Measurements from ENCODE around the gene ZNF786.
A peak's percentile ranks its signal among the peaks of the same experiment; 100 is the strongest.
"Not testable (repeated sequence)": the region's sequence is repeated elsewhere in the genome, so short reads cannot be mapped to it uniquely, and the experiment has no call there.

ZNF786 gene, protein sequence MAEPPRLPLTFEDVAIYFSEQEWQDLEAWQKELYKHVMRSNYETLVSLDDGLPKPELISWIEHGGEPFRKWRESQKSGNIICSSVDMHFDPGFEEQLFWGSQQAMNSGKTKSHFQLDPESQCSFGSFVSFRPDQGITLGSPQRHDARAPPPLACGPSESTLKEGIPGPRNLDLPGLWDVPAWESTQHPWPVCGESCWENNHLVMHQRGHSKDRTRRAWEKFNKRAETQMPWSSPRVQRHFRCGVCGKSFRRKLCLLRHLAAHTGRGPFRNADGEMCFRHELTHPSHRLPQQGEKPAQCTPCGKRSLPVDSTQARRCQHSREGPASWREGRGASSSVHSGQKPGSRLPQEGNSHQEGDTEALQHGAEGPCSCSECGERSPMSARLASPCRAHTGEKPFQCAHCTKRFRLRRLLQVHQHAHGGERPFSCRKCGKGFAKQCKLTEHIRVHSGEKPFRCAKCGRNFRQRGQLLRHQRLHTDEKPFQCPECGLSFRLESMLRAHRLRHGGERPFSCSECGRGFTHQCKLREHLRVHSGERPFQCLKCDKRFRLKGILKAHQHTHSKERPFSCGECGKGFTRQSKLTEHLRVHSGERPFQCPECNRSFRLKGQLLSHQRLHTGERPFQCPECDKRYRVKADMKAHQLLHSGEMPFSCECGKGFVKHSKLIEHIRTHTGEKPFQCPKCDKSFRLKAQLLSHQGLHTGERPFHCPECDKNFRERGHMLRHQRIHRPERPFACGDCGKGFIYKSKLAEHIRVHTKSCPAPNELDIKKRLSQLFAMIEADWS

DNA sequence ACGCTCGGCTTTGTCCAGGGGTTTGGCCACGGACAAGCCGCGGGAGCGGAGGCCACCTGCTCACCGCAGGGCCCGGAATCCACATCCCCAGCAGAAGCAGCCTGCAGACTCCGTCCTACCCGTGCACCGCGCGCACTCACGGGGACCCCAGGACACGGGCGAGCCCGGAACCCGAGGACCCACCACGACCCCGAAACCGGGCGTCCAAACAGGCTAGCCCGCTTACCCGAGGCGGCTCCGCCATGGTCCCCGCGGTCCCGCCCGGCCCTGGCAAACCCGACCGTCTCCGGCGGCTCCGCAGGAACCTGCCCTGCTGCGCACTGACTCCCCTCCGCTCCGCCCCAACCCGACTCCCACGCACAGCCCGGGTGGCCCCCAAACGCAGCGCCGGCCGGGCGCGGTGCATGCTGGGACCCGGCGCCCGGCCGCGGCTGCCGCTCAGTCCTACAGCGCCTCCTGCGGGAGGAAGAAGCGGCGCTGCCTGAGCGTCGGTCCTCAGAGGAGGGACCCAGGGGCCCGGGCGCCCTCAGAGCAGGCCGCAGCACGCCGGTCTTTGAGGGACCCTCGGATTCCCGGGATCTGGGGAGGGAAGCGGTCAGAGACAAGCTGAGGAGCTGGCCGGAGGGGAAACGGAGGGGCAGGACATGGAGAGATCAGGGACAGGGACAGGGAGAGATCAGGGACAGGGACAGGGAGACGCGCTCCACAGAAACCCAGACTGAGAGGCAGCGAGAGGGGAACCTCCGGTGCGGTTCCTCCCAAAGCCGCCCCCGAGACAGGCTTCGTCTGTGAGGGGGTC lies at the start of gene ZNF786:
ZNF786 (minus strand) TSS at position 322 of the 799 bp plus-strand sequence; CDS start at position 244, 78 bp downstream.
- peak; percentile 73 for DNase-seq

DNA sequence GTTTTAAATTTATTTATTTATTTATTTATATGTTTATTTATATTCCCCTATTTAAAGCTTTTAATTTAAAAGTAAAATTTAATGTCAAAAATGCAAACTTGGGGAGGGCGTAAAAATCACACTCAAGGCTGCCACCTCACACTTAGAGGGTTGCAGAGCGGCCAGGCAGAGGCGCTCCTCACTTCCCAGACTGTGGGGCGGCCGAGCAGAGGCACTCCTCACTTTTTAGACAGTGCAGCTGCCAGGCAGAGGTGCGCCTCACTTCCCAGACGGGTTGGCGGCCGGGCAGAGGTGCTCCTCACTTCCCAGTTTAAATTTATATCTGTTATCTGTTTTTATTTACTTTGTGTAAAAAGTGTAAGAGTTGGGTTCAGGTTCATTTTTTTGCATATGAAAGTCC lies 45.6 kb upstream of the ZNF786 start:
- DNase-seq = no peak

DNA sequence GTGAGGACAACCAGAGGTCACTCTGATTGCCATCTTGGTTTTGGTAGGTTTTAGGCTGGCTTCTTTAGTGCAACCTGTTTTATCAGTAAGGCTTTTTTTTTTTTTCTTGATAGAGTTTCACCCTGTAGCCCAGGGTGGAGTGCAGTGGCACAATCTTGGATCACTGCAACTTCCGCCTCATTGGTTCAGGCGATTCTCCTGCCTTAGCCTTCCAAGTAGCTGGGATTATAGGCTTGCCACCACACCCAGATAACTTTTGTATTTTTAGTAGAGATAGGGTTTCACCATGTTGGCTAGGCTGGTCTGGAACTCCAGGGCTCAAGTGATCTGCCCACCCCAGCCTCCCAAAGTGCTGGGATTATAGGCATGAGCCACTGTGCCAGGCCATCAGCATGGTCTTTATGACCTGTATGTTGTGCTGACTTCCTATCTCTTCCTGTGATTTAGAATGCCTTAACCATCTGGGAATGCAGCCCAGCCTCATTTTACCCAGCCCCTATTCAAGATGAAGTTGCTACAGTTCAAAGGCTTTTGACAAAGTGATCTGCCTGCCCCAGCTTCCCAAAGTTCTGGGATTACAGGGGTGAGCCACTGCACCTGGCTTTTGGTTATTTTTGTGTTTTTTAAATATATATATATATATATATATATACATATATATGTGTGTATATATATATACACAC lies 42.7 kb upstream of the ZNF786 start:
- no peak for DNase-seq

DNA sequence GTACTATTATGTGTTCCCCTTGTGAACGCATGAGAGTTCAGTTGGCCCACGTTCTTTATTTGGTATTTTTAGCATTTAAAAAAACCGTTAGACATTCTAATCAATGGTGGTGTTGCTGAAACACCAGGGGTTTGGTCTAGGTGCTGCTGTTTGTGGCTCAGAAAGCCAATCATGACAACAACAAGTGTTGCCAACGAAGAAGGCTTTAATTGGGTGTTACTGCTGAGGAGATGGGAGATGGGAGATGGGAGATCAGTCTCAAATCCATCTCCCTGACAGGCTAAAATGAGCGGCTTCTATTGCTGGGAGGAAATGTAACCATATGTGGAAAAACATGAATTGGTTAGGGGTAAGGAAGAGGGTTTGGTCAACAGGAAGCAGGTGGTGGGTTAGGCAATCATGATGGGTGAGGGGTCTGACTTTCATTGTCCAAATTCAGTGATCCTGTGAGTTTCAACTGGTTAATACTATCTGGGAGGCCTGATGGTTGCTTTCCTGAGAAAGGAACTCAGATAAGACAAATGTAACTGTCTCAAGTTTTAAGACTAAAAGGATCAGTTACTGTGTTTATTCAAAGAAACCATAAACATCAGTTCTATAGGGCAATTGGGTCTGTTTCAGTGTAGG lies 40.2 kb upstream of the ZNF786 start:
- no peak for DNase-seq

DNA sequence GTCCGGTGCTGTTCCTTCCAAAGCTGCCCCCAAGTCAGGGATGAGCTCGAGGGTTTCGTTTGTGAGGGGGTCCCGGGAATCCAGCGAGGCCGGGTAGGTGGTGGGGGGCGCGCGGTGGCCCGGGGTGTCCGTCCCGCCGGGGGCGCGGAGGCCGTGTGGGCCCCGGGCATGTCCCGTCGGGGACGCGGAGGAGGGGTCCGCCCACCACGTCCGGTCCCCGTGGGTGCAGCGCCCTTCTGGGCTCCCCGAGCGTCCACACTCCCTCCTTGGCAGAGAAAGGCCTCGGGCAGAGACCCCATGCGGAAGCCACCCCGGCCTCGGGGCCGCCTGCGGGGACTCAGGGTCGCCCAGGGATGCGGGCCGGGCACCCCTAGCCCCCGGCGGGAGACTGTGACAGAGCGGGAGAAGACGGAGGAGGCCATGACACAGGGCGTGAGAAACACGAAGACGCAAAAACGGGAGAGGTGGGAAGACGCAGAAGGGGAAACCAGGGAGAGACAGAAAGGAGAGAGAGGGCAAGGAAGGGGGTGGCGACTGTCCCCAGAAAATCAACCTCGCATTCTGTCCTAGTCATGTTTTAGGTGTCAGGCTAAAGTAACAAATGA lies 36.2 kb upstream of the ZNF786 start:
- no peak for DNase-seq

DNA sequence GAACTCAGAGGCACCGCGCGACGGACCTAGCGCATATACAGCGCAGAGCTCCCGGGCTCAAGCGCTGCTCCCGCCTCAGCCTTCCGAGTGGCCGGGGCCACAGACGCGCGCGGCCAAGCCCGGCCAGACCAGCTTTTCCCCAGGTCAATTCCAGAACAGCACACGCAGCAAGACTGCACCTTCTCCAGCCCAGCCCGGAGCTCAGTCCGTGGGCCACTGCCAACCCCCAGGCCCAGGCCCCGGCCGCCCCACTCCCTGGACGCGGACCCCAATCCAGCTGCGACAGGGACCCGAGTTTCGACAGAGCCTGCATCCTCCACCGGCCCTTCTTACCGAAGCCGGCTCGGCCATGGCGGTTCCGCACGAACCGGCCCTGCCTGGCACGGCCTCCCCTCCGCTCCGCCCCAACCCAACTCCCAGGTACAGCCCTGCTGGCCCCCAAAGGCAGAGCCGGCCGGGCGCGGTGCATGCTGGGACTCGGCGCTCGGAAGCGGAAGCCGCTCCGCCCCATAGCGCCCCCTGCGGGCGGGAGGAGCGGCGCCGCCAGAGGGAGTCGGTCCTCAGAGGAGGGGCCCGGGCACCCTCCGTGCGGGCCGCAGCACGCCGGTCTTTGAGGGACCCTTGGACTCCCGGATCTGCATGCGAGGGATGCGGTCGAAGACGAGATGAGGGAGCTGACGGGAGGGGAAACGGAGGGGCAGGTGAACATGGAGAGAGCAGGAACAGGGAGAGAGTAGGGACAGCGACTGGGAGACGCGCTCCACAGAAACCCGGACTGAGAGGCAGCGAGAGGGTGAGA lies 35.5 kb upstream of the ZNF786 start, which contains the start of gene ZNF425:
ZNF425 (minus strand) TSS at position 462 of the 799 bp plus-strand sequence; CDS start at position 351, 111 bp downstream.
- peak; percentile 68 for DNase-seq

DNA sequence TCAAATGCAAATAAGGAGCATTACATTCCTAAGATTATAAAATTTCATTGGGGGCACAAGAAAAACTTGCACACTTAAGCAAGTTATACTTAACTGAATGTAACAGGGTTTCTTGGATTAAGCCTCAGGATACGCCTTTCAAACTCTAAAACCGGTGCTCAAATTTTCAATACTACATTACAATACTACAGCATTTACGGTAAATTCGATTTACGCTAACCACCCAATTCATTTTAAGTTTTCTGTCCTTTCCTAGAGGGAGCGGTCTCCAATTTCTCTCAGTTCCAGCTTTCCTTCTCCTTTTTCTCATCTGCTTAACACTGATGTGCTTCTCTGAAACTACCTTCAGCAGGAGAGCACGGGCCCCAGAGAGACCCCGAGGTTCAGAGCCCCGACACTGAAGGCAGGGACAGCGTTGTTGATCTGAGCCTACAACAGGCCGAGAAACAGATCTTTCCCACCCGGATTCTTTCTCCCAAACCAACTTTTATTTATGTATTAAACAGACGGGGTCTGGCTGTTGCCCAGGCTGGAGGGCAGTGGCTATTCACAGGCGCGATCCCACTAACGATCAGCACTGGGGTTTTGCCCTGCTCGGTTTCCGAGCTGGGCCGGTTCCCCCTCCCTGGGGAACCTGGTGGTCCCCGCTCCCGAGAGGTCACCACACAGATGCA lies 34.8 kb upstream of the ZNF786 start:
- DNase-seq = no peak

DNA sequence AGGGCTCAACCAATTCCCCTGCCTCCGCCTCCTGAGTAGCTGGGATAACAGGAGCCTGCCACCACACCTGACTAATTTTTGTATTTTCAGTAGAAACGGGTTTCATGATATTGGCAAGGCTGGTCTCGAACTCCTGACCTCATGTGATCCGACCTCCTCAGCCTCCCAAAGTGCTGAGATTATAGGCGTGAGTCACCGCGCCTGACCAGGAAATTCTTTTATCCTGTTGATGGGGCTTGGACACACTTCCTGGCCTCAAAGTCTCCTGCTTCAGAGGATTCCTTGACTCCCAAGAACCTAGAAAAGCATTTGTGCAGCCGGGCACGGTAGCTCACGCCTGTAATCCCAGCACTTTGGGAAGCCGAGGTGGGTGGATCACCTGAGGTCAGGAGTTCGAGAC lies 19.5 kb upstream of the ZNF786 start:
- no peak for DNase-seq

DNA sequence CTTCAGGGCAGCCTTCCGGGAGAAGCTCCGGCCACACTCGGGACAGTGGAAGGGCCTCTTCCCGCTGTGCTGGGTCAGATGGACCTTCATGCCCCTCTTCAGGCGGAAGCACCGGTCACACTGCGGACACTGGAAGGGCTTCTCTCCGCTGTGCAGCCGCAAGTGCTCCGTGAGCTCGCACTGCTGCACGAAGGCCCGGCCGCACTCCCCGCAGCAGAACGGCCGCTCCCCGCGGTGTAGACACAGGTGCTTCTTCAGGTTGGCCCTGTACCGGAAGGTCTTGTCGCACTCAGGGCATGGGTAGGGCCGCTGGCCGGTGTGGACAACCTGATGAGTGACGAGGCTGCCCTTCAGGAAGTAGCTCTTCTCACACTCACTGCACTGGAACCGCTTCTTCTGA lies 14.2 kb upstream of the ZNF786 start:
- DNase-seq = no peak

DNA sequence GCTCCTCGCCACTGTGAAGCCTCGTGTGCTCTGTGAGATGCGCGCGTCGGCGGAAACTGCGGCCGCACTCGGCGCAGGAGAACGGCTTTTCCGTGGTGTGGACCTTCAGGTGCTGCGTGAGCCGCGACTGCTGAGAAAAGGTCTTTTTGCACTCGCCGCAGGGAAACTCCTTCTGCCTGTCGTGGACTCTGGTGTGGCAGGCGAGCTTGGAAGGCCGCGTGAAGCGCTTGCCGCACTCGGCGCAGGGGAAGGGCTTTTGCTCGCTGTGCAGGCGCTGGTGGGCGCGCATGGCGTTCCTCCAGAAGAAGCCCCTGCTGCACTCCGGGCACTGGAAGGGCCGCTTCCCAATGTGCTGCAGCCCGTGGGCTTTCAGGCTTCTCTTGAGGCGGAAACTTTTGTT lies 13.7 kb upstream of the ZNF786 start:
- DNase-seq = no peak

DNA sequence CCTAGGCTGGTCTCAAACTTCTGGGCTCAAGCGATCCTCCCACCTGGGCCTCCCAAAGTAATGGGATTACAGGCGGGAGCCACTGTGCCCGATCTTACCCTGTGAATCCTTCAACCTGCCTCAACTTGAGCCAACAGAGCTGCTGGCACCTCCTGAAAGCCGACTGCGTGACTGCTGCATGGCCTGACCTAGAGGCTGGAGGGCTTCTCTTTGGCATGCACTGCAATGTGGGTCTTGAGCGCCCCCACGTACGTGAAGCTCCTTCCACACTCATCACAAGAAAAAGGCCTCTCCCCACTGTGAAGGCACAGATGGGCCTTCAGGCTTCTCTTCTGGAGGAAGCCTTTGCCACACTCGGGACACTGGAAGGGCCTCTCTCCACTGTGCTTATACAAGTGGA lies 12.9 kb upstream of the ZNF786 start:
- DNase-seq = no peak

DNA sequence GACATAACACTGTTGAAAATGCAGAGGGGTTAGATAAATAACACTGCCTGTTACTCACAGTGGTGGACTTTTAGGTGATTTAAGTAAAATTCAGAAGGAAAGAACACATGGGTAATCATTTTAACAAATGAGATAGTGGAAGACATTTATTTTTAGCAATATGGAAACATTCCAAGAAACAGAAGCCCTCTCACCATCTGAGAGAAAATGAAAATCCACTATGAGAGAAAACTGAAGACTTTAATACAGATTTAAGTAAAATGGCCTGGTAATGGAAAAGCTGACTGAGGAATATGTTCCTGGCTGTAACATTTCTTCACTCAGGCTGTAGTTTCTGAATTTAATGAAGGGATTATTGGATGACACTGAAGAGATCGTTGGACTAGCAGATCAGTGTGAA lies 12.1 kb upstream of the ZNF786 start:
- no peak for DNase-seq

DNA sequence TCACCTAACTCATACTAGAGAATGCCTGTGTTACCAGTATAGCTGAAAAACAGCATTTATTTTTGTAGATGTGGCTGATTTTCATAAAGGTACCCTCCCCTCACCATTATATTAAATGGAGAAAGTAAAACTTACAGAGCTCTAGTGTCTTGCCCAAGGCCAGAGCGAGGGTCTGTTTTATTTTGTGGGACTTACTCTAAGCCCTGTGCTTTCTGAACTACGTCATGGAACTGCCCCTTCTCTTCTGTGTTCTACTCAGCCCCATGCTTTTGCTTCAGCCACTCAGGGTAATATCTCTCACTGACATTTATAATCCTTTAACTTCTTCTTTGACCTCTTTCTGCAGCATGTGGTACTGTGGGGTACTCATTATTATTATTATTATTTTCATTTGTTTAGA lies 10.3 kb upstream of the ZNF786 start:
- no peak for DNase-seq

DNA sequence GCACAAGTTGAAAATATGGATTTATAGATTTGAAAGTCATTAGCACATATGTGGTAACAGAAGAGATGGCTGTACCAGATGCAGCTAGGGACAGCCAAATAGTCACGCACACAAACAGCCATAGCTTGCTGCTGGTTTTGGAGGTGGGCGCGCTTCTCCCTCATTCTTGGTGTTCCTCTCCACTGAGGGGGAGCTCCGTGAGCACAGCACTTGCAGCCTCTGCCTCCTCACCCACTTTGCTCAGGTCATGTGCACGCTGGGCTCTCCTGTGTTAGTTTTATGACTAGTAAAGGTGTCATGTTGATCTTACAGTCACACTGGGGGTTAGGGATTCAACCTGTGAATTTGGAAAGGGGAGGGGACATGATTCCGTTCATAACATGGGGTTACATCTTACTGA lies 8.5 kb upstream of the ZNF786 start:
- DNase-seq = no peak

DNA sequence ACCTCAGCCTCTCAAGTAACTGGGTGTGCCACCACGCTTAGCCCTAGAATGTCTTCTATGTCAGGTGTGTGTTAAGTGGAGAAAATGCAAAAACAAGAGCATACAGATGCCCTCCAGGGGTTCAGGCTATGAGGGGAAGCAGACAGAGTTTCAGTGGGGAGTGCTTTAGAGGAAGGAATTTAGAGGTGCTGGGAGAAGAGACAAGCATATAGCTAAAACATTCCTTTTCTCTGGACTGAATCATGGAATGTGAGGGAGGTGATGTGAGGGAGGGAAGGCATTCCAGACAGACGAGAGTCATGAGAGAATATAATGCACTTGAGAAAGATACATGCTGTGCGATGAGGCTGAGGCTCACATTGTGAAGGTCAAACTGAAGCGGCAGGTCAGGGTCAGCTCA lies 6.6 kb upstream of the ZNF786 start:
- DNase-seq = no peak

DNA sequence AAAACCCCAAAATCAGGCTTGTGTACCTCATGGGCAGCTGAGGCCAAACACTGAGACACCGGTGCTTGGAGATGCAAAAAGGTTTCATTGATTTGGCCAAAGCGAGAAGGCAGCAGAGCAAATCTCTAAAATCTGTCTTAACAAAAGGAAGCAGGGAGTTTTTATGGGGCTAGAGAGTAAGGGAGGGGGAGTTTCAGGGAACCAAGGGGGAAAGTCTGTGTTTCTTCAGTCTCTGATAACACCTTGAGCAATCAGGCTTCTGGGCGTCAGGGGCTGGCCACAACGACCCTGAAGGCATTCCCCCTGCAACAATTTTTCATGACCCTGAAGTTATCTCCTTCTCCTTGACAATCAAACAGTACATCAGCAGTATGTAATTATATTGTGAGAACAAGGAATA lies 2.7 kb upstream of the ZNF786 start:
- DNase-seq = no peak

DNA sequence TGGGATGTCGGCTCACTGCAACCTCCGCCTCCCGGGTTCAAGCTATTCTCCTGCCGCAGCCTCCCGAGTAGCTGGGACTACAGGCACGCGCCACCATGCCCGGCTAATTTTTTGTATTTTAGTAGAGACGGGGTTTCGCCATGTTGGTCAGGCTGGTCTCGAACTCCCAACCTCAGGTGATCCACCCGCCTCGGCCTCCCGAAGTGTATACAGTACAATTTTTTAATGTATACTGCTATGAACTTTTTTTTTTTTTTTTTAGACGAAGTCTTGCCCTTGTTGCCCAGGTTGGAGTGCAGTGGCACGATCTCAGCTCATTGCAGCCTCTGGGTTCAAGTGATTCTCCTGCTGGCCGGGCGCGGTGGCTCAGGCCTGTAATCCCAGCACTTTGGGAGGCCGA lies 1.7 kb upstream of the ZNF786 start:
- DNase-seq = not testable (repeated sequence)

DNA sequence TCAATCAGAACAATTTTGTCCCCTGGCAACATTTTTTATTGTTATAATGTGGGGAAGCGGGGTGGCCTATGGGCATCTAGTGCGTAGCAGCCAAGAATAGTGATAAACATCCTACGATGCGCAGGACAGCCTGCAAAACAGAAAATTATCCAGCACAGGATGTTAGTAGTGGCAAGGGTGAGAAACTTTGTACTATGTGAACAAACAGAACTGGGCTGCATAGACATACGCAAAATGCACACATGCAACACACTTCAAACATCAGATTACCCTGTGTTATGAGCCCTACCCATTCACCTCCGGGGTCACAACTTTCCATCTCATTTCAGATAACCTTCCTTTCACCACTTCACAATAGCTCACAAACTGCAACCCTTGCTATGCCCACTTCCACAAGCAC lies 3.1 kb downstream of the ZNF786 start:
- DNase-seq = no peak

DNA sequence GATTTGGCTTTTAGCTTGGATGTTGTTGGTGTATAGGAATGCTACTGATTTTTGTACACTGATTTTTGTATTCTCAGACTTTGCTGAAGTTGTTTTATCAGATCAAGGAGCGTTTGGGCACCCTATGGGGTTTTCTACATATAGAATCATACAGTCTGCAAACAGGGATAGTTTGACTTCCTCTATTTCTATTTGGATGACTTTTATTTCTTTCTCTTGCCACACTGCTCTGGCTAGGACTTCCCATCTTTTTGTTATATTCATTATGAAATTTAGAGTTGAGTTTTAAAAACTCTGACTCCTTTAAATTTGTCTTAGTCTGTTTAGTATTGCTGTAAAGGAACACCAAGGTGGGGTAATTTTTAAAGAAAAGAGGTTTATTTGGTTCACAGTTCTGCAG lies 4.7 kb downstream of the ZNF786 start:
- no peak for DNase-seq

DNA sequence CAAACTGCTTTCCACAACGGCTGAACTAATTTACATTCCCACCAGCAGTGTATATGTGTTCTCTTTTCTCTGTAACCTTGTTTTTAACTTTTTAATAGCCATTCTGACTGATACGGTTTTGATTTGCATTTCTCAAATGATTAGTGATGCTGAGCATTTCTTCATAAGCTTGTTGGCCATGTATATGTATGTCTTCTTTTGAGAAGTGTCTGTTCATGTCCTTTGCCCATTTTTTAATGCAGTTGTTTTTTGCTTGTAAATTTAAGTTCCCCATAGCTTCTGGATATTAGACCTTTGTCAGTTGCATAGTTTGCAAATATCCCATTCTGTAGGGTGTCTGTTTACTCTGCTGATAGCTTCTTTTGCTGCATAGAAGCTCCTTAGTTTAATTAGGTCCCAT lies 6.1 kb downstream of the ZNF786 start:
- no peak for DNase-seq
